ENCODE measurements around the gene CTAGE4.

The CTAGE4 gene

GRCh38 chr7:144144426-144144825, 38.8 kb upstream of the CTAGE4 start:
- H2BK12ac ChIP-seq (ENCODE audit: low read length), result no peak overlapping the region
- no peak overlapping the region for H4K8ac ChIP-seq (ENCODE audit: low read depth, low read length)
- no peak overlapping the region for H3K4ac ChIP-seq (ENCODE audit: low read length)
- no peak overlapping the region for H2BK5ac ChIP-seq (ENCODE audit: low read length)
- H3K4me2 ChIP-seq (ENCODE audit: insufficient read depth, low read length, poor library complexity, severe bottlenecking), result no peak overlapping the region
- H3K4me3 ChIP-seq (ENCODE audit: low read length in 2 of 2), result no peak overlapping the region
- DNase-seq (ENCODE audit: low spot score), result no peak
- H3K36me3 ChIP-seq (replicated peaks in 1 of 2; ENCODE audit: control insufficient read depth in 2 of 2, insufficient read depth in 2 of 2, low read length in 2 of 2), result no peaks in the 10 kb centered on the region
- H3K14ac ChIP-seq (ENCODE audit: low read length), result no peak overlapping the region
- H3K9ac ChIP-seq (ENCODE audit: low read depth, low read length, poor library complexity), result no peak overlapping the region
- H3K4me1 ChIP-seq (ENCODE audit: control insufficient read depth in 2 of 2, insufficient read depth in 1 of 2, low read depth in 1 of 2, low read length in 2 of 2), result no peaks in the 10 kb centered on the region
- no peak overlapping the region for H3K18ac ChIP-seq (ENCODE audit: low read length)
- no peaks in the 10 kb centered on the region for H3K79me1 ChIP-seq (ENCODE audit: low read depth, low read length)
- no peak overlapping the region for H2AK5ac ChIP-seq (ENCODE audit: low read depth, low read length)
- H3K9me3 ChIP-seq (replicated peaks in 1 of 2; ENCODE audit: control insufficient read depth in 2 of 2, insufficient read depth in 1 of 2, low read depth in 1 of 2, low read length in 2 of 2), result peaks cover 0 to 6% of the 10 kb centered on the region in 2 donors
- H2BK120ac ChIP-seq (ENCODE audit: low read depth, low read length), result no peak overlapping the region
- no peak overlapping the region for H3K23ac ChIP-seq (ENCODE audit: low read depth, low read length, poor library complexity)
- H2BK15ac ChIP-seq (ENCODE audit: low read length), result no peak overlapping the region
- H4K91ac ChIP-seq (ENCODE audit: low read depth, low read length, poor library complexity), result no peak overlapping the region
- no CpG with 5 or more reads among the region's 3 CpGs for WGBS, 2 donors (ENCODE audit: extremely low coverage in 2 of 2, insufficient read length in 2 of 2, insufficient replicate concordance in 1 of 2)
- H3K27me3 ChIP-seq (ENCODE audit: control insufficient read depth in 3 of 3, insufficient read depth in 3 of 3, low read depth in 1 of 3, low read length in 3 of 3), result no peaks in the 10 kb centered on the region
- no peak overlapping the region for H3K27ac ChIP-seq (replicated peaks; ENCODE audit: low read length)
- H2AFZ ChIP-seq (ENCODE audit: low read length), result no peak overlapping the region

DNA sequence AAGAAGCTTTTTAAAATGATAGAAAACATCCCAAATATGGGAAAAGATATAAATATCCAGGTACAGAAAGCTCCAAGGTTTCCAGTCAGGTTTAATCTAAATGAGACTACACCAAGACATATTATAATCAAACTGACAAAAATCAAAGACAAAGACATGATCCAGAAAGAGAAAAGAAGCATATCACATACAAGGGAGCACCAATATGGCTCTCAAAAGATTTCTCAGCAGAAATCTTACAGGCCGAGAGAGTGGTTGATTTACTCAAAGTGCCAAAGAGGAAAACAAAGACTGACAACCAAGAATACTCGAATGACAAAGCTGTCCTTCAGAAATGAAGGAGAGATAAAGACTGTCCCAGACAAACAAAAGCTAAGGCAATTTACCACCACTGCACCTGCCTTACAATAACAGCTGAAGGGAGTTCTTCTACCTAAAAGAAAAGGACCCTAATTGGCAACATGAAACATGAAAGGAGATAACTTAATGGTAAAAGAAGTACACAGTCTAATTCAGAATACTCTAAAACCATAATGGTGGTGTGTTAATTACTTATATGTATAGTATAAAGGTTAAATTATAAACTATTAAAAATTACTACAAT, 34.9 kb upstream of the CTAGE4 start:
- H3K27ac ChIP-seq (replicated peaks; ENCODE audit: low read length), result no peak overlapping the region
- no peak overlapping the region for H3K14ac ChIP-seq (ENCODE audit: low read length)
- H3K4me1 ChIP-seq (ENCODE audit: control insufficient read depth in 2 of 2, insufficient read depth in 1 of 2, low read depth in 1 of 2, low read length in 2 of 2), result no peaks in the 10 kb centered on the region
- H4K91ac ChIP-seq (ENCODE audit: low read depth, low read length, poor library complexity), result no peak overlapping the region
- H3K9me3 ChIP-seq (replicated peaks in 1 of 2; ENCODE audit: control insufficient read depth in 2 of 2, insufficient read depth in 1 of 2, low read depth in 1 of 2, low read length in 2 of 2), result peaks cover 0 to 6% of the 10 kb centered on the region in 2 donors
- H3K27me3 ChIP-seq (ENCODE audit: control insufficient read depth in 3 of 3, insufficient read depth in 3 of 3, low read depth in 1 of 3, low read length in 3 of 3), result no peaks in the 10 kb centered on the region
- H2BK12ac ChIP-seq (ENCODE audit: low read length), result no peak overlapping the region
- H3K4me2 ChIP-seq (ENCODE audit: insufficient read depth, low read length, poor library complexity, severe bottlenecking), result no peak overlapping the region
- H2BK120ac ChIP-seq (ENCODE audit: low read depth, low read length), result no peak overlapping the region
- H3K36me3 ChIP-seq (replicated peaks in 1 of 2; ENCODE audit: control insufficient read depth in 2 of 2, insufficient read depth in 2 of 2, low read length in 2 of 2), result no peaks in the 10 kb centered on the region
- no peak overlapping the region for H3K4ac ChIP-seq (ENCODE audit: low read length)
- WGBS, 2 donors (ENCODE audit: extremely low coverage in 2 of 2, insufficient read length in 2 of 2, insufficient replicate concordance in 1 of 2), result no CpG with 5 or more reads among the region's 2 CpGs
- H3K79me1 ChIP-seq (ENCODE audit: low read depth, low read length), result no peaks in the 10 kb centered on the region
- H2BK15ac ChIP-seq (ENCODE audit: low read length), result no peak overlapping the region
- H4K8ac ChIP-seq (ENCODE audit: low read depth, low read length), result no peak overlapping the region
- no peak overlapping the region for H3K4me3 ChIP-seq (ENCODE audit: low read length in 2 of 2)
- no peak overlapping the region for H2AK5ac ChIP-seq (ENCODE audit: low read depth, low read length)
- DNase-seq (ENCODE audit: low spot score), result no peak
- H3K18ac ChIP-seq (ENCODE audit: low read length), result no peak overlapping the region
- no peak overlapping the region for H3K23ac ChIP-seq (ENCODE audit: low read depth, low read length, poor library complexity)
- no peak overlapping the region for H3K9ac ChIP-seq (ENCODE audit: low read depth, low read length, poor library complexity)
- H2AFZ ChIP-seq (ENCODE audit: low read length), result no peak overlapping the region
- H2BK5ac ChIP-seq (ENCODE audit: low read length), result no peak overlapping the region

GRCh38 chr7:144158861-144159260, 24.4 kb upstream of the CTAGE4 start:
- H3K4me3 ChIP-seq (ENCODE audit: low read length in 2 of 2), result no peak overlapping the region
- H2BK5ac ChIP-seq (ENCODE audit: low read length), result no peak overlapping the region
- no peaks in the 10 kb centered on the region for H3K27me3 ChIP-seq (ENCODE audit: control insufficient read depth in 3 of 3, insufficient read depth in 3 of 3, low read depth in 1 of 3, low read length in 3 of 3)
- no peak overlapping the region for H2AK5ac ChIP-seq (ENCODE audit: low read depth, low read length)
- H4K91ac ChIP-seq (ENCODE audit: low read depth, low read length, poor library complexity), result no peak overlapping the region
- no peak overlapping the region for H2BK120ac ChIP-seq (ENCODE audit: low read depth, low read length)
- no CpG with 5 or more reads among the region's 1 CpG for WGBS, 2 donors (ENCODE audit: extremely low coverage in 2 of 2, insufficient read length in 2 of 2, insufficient replicate concordance in 1 of 2)
- H3K14ac ChIP-seq (ENCODE audit: low read length), result no peak overlapping the region
- H3K9me3 ChIP-seq (replicated peaks in 1 of 2; ENCODE audit: control insufficient read depth in 2 of 2, insufficient read depth in 1 of 2, low read depth in 1 of 2, low read length in 2 of 2), result no peaks in the 10 kb centered on the region
- no peak for DNase-seq (ENCODE audit: low spot score)
- H3K4me2 ChIP-seq (ENCODE audit: insufficient read depth, low read length, poor library complexity, severe bottlenecking), result no peak overlapping the region
- no peaks in the 10 kb centered on the region for H3K36me3 ChIP-seq (replicated peaks in 1 of 2; ENCODE audit: control insufficient read depth in 2 of 2, insufficient read depth in 2 of 2, low read length in 2 of 2)
- no peak overlapping the region for H4K8ac ChIP-seq (ENCODE audit: low read depth, low read length)
- no peak overlapping the region for H3K27ac ChIP-seq (replicated peaks; ENCODE audit: low read length)
- H3K23ac ChIP-seq (ENCODE audit: low read depth, low read length, poor library complexity), result no peak overlapping the region
- no peak overlapping the region for H3K18ac ChIP-seq (ENCODE audit: low read length)
- H2BK15ac ChIP-seq (ENCODE audit: low read length), result no peak overlapping the region
- no peaks in the 10 kb centered on the region for H3K4me1 ChIP-seq (ENCODE audit: control insufficient read depth in 2 of 2, insufficient read depth in 1 of 2, low read depth in 1 of 2, low read length in 2 of 2)
- no peak overlapping the region for H2BK12ac ChIP-seq (ENCODE audit: low read length)
- H2AFZ ChIP-seq (ENCODE audit: low read length), result no peak overlapping the region
- no peak overlapping the region for H3K9ac ChIP-seq (ENCODE audit: low read depth, low read length, poor library complexity)
- no peak overlapping the region for H3K4ac ChIP-seq (ENCODE audit: low read length)
- H3K79me1 ChIP-seq (ENCODE audit: low read depth, low read length), result no peaks in the 10 kb centered on the region

DNA sequence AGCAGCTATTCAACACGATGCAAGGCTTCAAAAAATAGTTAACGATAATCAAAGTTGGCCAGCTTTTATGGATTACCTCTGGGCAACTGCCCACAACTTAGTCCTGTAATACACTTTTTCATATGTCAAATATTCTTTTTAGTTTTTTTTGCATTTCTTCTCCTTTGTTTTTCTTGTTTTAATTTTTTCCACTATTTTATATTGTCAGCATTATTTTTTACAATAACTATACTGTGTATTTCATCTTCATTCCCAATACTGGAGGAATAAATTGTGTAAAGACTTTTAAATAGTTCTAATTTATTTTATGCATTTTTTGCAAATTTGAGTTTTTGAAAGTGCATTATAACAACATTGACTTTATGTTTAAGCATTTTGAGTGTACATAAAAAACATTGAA, 18.5 kb upstream of the CTAGE4 start:
- no peak overlapping the region for H3K9ac ChIP-seq (ENCODE audit: low read depth, low read length, poor library complexity)
- no peaks in the 10 kb centered on the region for H3K9me3 ChIP-seq (replicated peaks in 1 of 2; ENCODE audit: control insufficient read depth in 2 of 2, insufficient read depth in 1 of 2, low read depth in 1 of 2, low read length in 2 of 2)
- no peak overlapping the region for H3K23ac ChIP-seq (ENCODE audit: low read depth, low read length, poor library complexity)
- no peak overlapping the region for H3K14ac ChIP-seq (ENCODE audit: low read length)
- H3K27ac ChIP-seq (replicated peaks; ENCODE audit: low read length), result no peak overlapping the region
- no peak overlapping the region for H2BK12ac ChIP-seq (ENCODE audit: low read length)
- no peak for DNase-seq (ENCODE audit: low spot score)
- H3K4ac ChIP-seq (ENCODE audit: low read length), result no peak overlapping the region
- no peak overlapping the region for H2AK5ac ChIP-seq (ENCODE audit: low read depth, low read length)
- H3K4me1 ChIP-seq (ENCODE audit: control insufficient read depth in 2 of 2, insufficient read depth in 1 of 2, low read depth in 1 of 2, low read length in 2 of 2), result no peaks in the 10 kb centered on the region
- H2BK120ac ChIP-seq (ENCODE audit: low read depth, low read length), result no peak overlapping the region
- WGBS, 2 donors (ENCODE audit: extremely low coverage in 2 of 2, insufficient read length in 2 of 2, insufficient replicate concordance in 1 of 2), result no CpG with 5 or more reads among the region's 2 CpGs
- no peak overlapping the region for H4K91ac ChIP-seq (ENCODE audit: low read depth, low read length, poor library complexity)
- no peak overlapping the region for H2BK15ac ChIP-seq (ENCODE audit: low read length)
- H3K27me3 ChIP-seq (ENCODE audit: control insufficient read depth in 3 of 3, insufficient read depth in 3 of 3, low read depth in 1 of 3, low read length in 3 of 3), result no peaks in the 10 kb centered on the region
- no peak overlapping the region for H4K8ac ChIP-seq (ENCODE audit: low read depth, low read length)
- no peaks in the 10 kb centered on the region for H3K79me1 ChIP-seq (ENCODE audit: low read depth, low read length)
- H3K4me3 ChIP-seq (ENCODE audit: low read length in 2 of 2), result no peak overlapping the region
- H3K4me2 ChIP-seq (ENCODE audit: insufficient read depth, low read length, poor library complexity, severe bottlenecking), result no peak overlapping the region
- H2BK5ac ChIP-seq (ENCODE audit: low read length), result no peak overlapping the region
- H3K36me3 ChIP-seq (replicated peaks in 1 of 2; ENCODE audit: control insufficient read depth in 2 of 2, insufficient read depth in 2 of 2, low read length in 2 of 2), result no peaks in the 10 kb centered on the region
- no peak overlapping the region for H3K18ac ChIP-seq (ENCODE audit: low read length)
- no peak overlapping the region for H2AFZ ChIP-seq (ENCODE audit: low read length)
